ENCODE results near the gene NRCAM.

GRCh38 chr7:108441392-108441955, 14.8 kb downstream of the NRCAM start:
- TF ChIP-seq CTCF (conservative IDR thresholded peaks at IDR 0.05 in 1 of 2, IDR thresholded peaks at IDR 0.05 in 1 of 2; ENCODE audit: extremely low read depth in 1 of 2, insufficient read depth in 1 of 2, low read depth in 1 of 2, low read length in 2 of 2) (no peak), EZH2 (IDR thresholded peaks at IDR 0.05; ENCODE audit: borderline replicate concordance, low read length) (no peak)

All from mammary epithelial cell (primary cell).